GM12891 (cell line): ENCODE results near the gene COX6A2.

ENCODE experiments used
- PAX5 ChIP-seq: IDR thresholded peaks from 2 replicates; pipeline ENCODE4 v1.6.1; 2011; ENCODE audit warnings: low read length, moderate library complexity, mild to moderate bottlenecking; ENCODE audit not compliant: insufficient read depth, severe bottlenecking
- POLR2A ChIP-seq: IDR thresholded peaks from 2 replicates; pipeline ENCODE4 v1.6.1; 2011; ENCODE audit warnings: low read depth, low read length, control low read depth
- POLR2AphosphoS5 ChIP-seq: IDR thresholded peaks from 2 replicates; pipeline ENCODE4 v1.6.1; 2011; ENCODE audit warnings: low read depth, low read length, control low read depth
- POU2F2 ChIP-seq: IDR thresholded peaks from 2 replicates; pipeline ENCODE4 v1.6.1; 2011; ENCODE audit warnings: low read depth, mild to moderate bottlenecking, control low read depth, low read length, moderate library complexity
- SPI1 ChIP-seq: IDR thresholded peaks from 2 replicates; pipeline ENCODE4 v1.6.1; 2011; ENCODE audit warnings: low read depth, low read length, control low read depth
- TAF1 ChIP-seq: IDR thresholded peaks from 2 replicates; pipeline ENCODE4 v1.6.1; 2011; ENCODE audit warnings: low read depth, low read length, control low read depth

DNA sequence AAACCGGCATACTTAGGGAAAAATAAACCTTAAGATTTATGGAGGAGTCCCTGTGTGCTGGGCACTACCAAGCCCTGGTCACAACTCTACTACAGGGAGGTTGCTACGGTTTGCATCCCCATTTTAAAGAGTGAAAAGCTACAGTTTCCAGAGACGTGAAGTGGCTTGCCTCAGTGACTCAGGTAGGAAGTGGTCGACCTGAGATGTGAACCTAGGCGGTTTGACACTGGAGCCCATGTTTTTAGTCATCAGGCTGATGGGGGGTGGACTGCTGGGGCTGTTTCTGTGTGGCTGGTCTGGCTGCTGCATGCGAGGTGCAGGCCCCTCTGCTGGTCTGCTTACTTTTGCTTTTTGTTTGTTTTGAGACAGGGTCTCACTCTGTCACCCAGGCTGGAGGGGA, 6.6 kb downstream of the COX6A2 start:
- TF ChIP-seq POLR2AphosphoS5 (no peak), POLR2A (no peak), TAF1 (no peak), SPI1 (0 out of 2 replicates have a peak, but pooled peaks have one; percentile 15), POU2F2 (no peak), PAX5 (no peak)
